K562 (cell line): ENCODE results near the gene RPTOR. TPM values are rescaled to one million over a fixed set of nuclear protein-coding genes. Genes with fewer than 3 reads are reported as not detected.

Experiments
- ATAC-seq: fragments of 200-7000 bp; cut with Tn5 transposase; 3 replicates; pipeline ENCODE4 v1.9.1; 2020; ENCODE audit warnings: moderate library complexity
- BruUV-seq: library from RNA; stranded (reverse); fragments of 400-500 nt; replicated peaks from 2 replicates; lab custom pipeline; 2021; lab: Mats Ljungman, UMichigan
- CTCF ChIA-PET: fragments of 300-600 bp; formaldehyde crosslinking; extraction: SDS; loops from one replicate; lab custom pipeline; 2021; ENCODE audit warnings: low intra/inter-chr PET ratio; lab: Yijun Ruan, JAX
- POLR2A ChIA-PET: fragments of 300-600, 350-650 bp; sonication (Branson Sonifier 250); formaldehyde crosslinking; extraction: SDS; loops from one replicate; lab custom pipeline; 2021; ENCODE audit warnings: antibody characterized with exemption, inconsistent platforms; lab: Yijun Ruan, JAX
- DNase-seq, 4 experiments: peaks; one replicate each; pipeline versions ENCODE4 v3.0.0 to v3.0.0-alpha.2; 2011 to 2018; ENCODE audit warnings: low spot score in 3 of 4, mixed read lengths in 3 of 4; ENCODE audit errors: extremely low read depth in 1 of 4
- FAIRE-seq: peaks from 2 replicates; lab custom pipeline; 2011; peaks lifted over from hg19 to GRCh38; lab: Jason Lieb, UNC
- H2AFZ ChIP-seq: 2 replicates; pipeline ENCODE4 v1.6.0; 2011; ENCODE audit warnings: low read depth, low read length, control low read depth, inconsistent platforms
- H3K27ac ChIP-seq: fragments of 200-600 bp; 3 replicates; pipeline ENCODE4 v1.8.0; 2011; ENCODE audit warnings: low read depth, mild to moderate bottlenecking, control low read depth, inconsistent platforms, low read length, moderate library complexity, mixed read lengths; ENCODE audit errors: extremely low read depth
- H3K27me3 ChIP-seq, 2 experiments: fragments of 300-600 bp in 1 of 2; 2 replicates in 1 of 2; 3 replicates in 1 of 2; pipeline versions ENCODE4 v1.6.0 to v1.8.0; 2011; ENCODE audit warnings: inconsistent platforms in 2 of 2, low read length in 2 of 2, mild to moderate bottlenecking in 1 of 2, mixed read lengths in 1 of 2, moderate library complexity in 1 of 2; ENCODE audit not compliant: control insufficient read depth in 2 of 2, insufficient read depth in 2 of 2
- H3K36me3 ChIP-seq: fragments of 300-600 bp; 3 replicates; pipeline ENCODE4 v1.8.0; 2011; ENCODE audit warnings: mild to moderate bottlenecking, low read length, inconsistent platforms; ENCODE audit not compliant: control insufficient read depth, insufficient read depth
- H3K4me1 ChIP-seq, 2 experiments: fragments of 200-600 bp in 1 of 2; replicated peaks in 1 of 2; 2 replicates in 1 of 2; 3 replicates in 1 of 2; pipeline versions ENCODE4 v1.5.1 to v1.8.0; 2011; ENCODE audit warnings: inconsistent platforms in 2 of 2, low read length in 2 of 2, mild to moderate bottlenecking in 1 of 2, mixed read lengths in 1 of 2, moderate library complexity in 1 of 2; ENCODE audit not compliant: control insufficient read depth in 2 of 2, insufficient read depth in 2 of 2
- H3K4me2 ChIP-seq: 2 replicates; pipeline ENCODE4 v1.6.1; 2011; ENCODE audit warnings: low read length, control low read depth, inconsistent platforms, mixed read lengths; ENCODE audit not compliant: insufficient read depth
- H3K4me3 ChIP-seq: fragments of 200-600 bp; sonication (generic), shearing (Covaris generic); 2 replicates; pipeline ENCODE4 v1.5.1; 2016; ENCODE audit warnings: control low read depth, inconsistent platforms
- H3K79me2 ChIP-seq: fragments of 200-600 bp; 3 replicates; pipeline ENCODE4 v1.8.0; 2011; ENCODE audit warnings: low read length, inconsistent platforms; ENCODE audit not compliant: control insufficient read depth, insufficient read depth
- H3K9ac ChIP-seq, 2 experiments: 2 replicates each; pipeline versions ENCODE4 v1.6.0 to v1.6.1; 2011; ENCODE audit warnings: low read depth in 2 of 2, low read length in 2 of 2, control low read depth in 1 of 2, inconsistent platforms in 1 of 2, mild to moderate bottlenecking in 1 of 2, mixed read lengths in 1 of 2; ENCODE audit not compliant: insufficient read depth in 1 of 2
- H3K9me1 ChIP-seq: one replicate; pipeline ENCODE4 v1.6.0; 2011; ENCODE audit warnings: inconsistent platforms, mild to moderate bottlenecking, low read length, moderate library complexity; ENCODE audit not compliant: control insufficient read depth, insufficient read depth
- H3K9me3 ChIP-seq: replicated peaks from 2 replicates; pipeline ENCODE4 v1.5.1; 2011; ENCODE audit warnings: low read depth, low read length, inconsistent platforms; ENCODE audit not compliant: control insufficient read depth, insufficient read depth
- H4K20me1 ChIP-seq: replicated peaks from 2 replicates; pipeline ENCODE4 v1.6.1; 2011; ENCODE audit warnings: low read length, inconsistent platforms, mixed read lengths; ENCODE audit not compliant: control insufficient read depth, insufficient read depth
- ARID1B ChIP-seq: fragments of 450-650 bp; IDR thresholded peaks from 2 replicates; pipeline ENCODE4 v1.6.1; 2016; ENCODE audit warnings: antibody characterized with exemption, mild to moderate bottlenecking, inconsistent platforms
- BRD4 ChIP-seq: fragments of 200-600 bp; sonication (generic); IDR thresholded peaks from 2 replicates; pipeline ENCODE4 v1.6.1; 2017; ENCODE audit warnings: inconsistent platforms
- CBX5 ChIP-seq: IDR thresholded peaks from 2 replicates; pipeline ENCODE4 v1.6.1; 2014; ENCODE audit warnings: low read depth, borderline replicate concordance
- EZH2 ChIP-seq: IDR thresholded peaks from 2 replicates; pipeline ENCODE4 v1.6.1; 2012; ENCODE audit warnings: low read depth, mild to moderate bottlenecking, inconsistent platforms, low read length, borderline replicate concordance
- PHTF2 ChIP-seq: fragments of 250-450 bp; sonication (Bioruptor Pico); IDR thresholded peaks from 2 replicates; pipeline ENCODE4 v1.5.0; 2021; ENCODE audit warnings: mild to moderate bottlenecking
- PRMT5 ChIP-seq: sonication (generic); formaldehyde crosslinking; IDR thresholded peaks from 2 replicates; pipeline ENCODE4 v1.5.0; 2020; ENCODE audit warnings: missing genetic modification reagents
- ZC3H4 ChIP-seq: sonication (generic); formaldehyde crosslinking; IDR thresholded peaks from 2 replicates; pipeline ENCODE4 v1.9.0; 2021; ENCODE audit warnings: missing genetic modification reagents, borderline replicate concordance
- ZNF668 ChIP-seq: fragments of 250-450 bp; sonication (Bioruptor Pico); IDR thresholded peaks from 2 replicates; pipeline ENCODE4 v1.8.0; 2022; ENCODE audit warnings: mild to moderate bottlenecking, inconsistent platforms
- WGBS: fragments of 100-300 bp; shearing (Covaris generic); methylation state at CpG from one replicate; pipeline ENCODE4 v1.1.6; 2016; ENCODE audit warnings: low coverage, mixed read lengths; ENCODE audit not compliant: insufficient coverage; ENCODE audit errors: missing lambda C conversion rate; 5-methylcytosine and 5-hydroxymethylcytosine counted together
- in situ Hi-C: fragments of 300-500 bp; cut with MboI; formaldehyde crosslinking; loops from 4 replicates; pipeline ENCODE4 v1.15.0; 2018; ENCODE audit warnings: inconsistent platforms, mixed read lengths
- intact Hi-C: fragments of 100-400 bp; cut with micrococcal nuclease; formaldehyde crosslinking; loops from 2 replicates; pipeline ENCODE4 v1.14.2; 2022
- polyA plus RNA-seq, 8 experiments: library from polyadenylated mRNA; depleted of rRNA in 4 of 8; stranded (reverse) in 5 of 8; unstranded in 3 of 8; fragments of >200 nt; fragmentation: Nextera tagmentation in 2 of 8; fragmentation: Illumina TruSeq in 1 of 8; extraction: Ambion mirVana in 2 of 8; extraction: Trizol in 1 of 8; gene quantifications; 2 replicates each; pipeline versions ENCODE4 v1.2.1 to v1.2.3, GENCODE V29; 2011 to 2014; ENCODE audit warnings: inconsistent platforms in 1 of 8, missing spikeins in 1 of 8
- total RNA-seq, 7 experiments: library from RNA; depleted of rRNA in 6 of 7; stranded (reverse); fragments of >200 nt in 6 of 7; fragmentation: Illumina TruSeq in 2 of 7; extraction: Trizol in 2 of 7; gene quantifications; 2 replicates each; pipeline versions ENCODE4 v1.2.1 to v1.2.3, GENCODE V29; 2011 to 2021; ENCODE audit warnings: low replicate concordance in 1 of 7
- TF ChIP-seq, protein P1 (sequence below): fragments of 250-450 bp; sonication (Bioruptor Pico); IDR thresholded peaks from 2 replicates; pipeline ENCODE4 v1.5.1; 2021; ENCODE audit warnings: mild to moderate bottlenecking

RPTOR gene
- total and polyA plus RNA-seq, 9 of the 15 experiments (the other 6 are each of a cell fraction or from before 2014, with no cell fraction given): 0.24 to 54.1 (median 10.2) TPM

DNA sequence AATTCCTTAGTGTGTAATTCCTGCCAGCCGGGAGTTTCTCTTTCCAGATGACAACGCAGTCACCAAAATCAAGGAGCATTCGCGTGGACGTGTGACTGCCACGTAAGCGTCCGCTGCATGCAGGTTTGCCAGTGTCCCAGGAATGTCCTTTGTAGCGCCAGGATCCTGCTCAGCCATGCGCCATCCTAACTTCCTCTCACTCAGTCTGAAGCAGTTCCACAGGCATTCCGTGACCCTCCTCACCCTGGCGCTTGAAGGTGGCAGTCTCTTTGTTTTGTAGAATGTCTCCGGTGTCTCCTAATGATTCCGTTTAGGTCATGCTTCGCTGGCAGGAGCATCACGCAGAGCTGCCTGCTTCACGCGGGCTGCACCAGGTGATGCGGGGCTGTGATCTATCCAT is 88.6 kb downstream of the RPTOR start:
- Histone ChIP-seq H3K27ac (no peak overlapping the region), H3K9me1 (no peaks in the 10 kb centered on the region), H3K9ac (peak overlapping the region in 1 of 2 experiments; percentile 79; a peak in 1 of 4 replicates), H2AFZ (no peak overlapping the region), H4K20me1 (peaks cover 24% of the 10 kb centered on the region), H3K27me3 (no peaks in the 10 kb centered on the region; a peak in 1 of 5 replicates), H3K4me1 (peaks cover 7 to 14% of the 10 kb centered on the region in 2 experiments; a peak in 4 of 5 replicates), H3K79me2 (peaks cover 68% of the 10 kb centered on the region), H3K36me3 (peaks cover 5% of the 10 kb centered on the region; the same call in 1 of the 3 replicates), H3K9me3 (no peaks in the 10 kb centered on the region), H3K4me3 (no peak overlapping the region), H3K4me2 (no peak overlapping the region)
- 95% methylated on average over 18 of the region's 19 CpGs for WGBS
- ChIA-PET POLR2A (no interaction called here), CTCF (no interaction called here)
- DNase-seq (no peak), FAIRE-seq (no peak), ATAC-seq (no peak)
- no TSS peak for BruUV-seq
- intact Hi-C loops (no loop called here), in situ Hi-C loops (no loop called here)
- no peak for TF ChIP-seq CBX5
- no peak for TF ChIP-seq PHTF2 (CRISPR knock-in tag)
- TF ChIP-seq BRD4: no peak
- TF ChIP-seq, protein P1, sequence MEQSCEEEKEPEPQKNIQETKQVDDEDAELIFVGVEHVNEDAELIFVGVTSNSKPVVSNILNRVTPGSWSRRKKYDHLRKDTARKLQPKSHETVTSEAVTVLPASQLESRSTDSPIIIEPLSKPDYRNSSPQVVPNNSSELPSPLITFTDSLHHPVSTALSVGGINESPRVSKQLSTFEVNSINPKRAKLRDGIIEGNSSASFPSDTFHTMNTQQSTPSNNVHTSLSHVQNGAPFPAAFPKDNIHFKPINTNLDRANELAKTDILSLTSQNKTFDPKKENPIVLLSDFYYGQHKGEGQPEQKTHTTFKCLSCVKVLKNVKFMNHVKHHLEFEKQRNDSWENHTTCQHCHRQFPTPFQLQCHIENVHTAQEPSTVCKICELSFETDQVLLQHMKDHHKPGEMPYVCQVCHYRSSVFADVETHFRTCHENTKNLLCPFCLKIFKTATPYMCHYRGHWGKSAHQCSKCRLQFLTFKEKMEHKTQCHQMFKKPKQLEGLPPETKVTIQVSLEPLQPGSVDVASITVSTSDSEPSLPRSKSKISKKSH: no peak
- TF ChIP-seq ZC3H4 (CRISPR knock-in tag): no peak
- no peak for TF ChIP-seq PRMT5 (CRISPR knock-in tag)
- no peak for TF ChIP-seq EZH2
- no peak for TF ChIP-seq ZNF668 (CRISPR knock-in tag)
- no peak for TF ChIP-seq ARID1B
